ENCODE results near the gene FBXL16. TPM values are rescaled to one million over a fixed set of nuclear protein-coding genes. Genes with fewer than 3 reads are reported as not detected.

FBXL16 gene
- polyA plus RNA-seq, 1 donor from 2014 or later = 3.4 TPM

GRCh38 chr16:741986-742629, 36.5 kb upstream of the FBXL16 start:
- no peak overlapping the region for H2AFZ ChIP-seq (ENCODE audit: low read depth, low read length)
- no peaks in the 10 kb centered on the region for H3K9me2 ChIP-seq (ENCODE audit: insufficient read depth, low read length)
- peaks cover 5% of the 10 kb centered on the region for H3K79me2 ChIP-seq (replicated peaks; ENCODE audit: insufficient read depth, low read length)
- H3K27me3 ChIP-seq (ENCODE audit: insufficient read depth, low read depth, low read length) = no peaks in the 10 kb centered on the region
- no peak overlapping the region for H3K4me3 ChIP-seq (ENCODE audit: low read length)
- no peak for TF ChIP-seq POLR2AphosphoS5 (IDR thresholded peaks at IDR 0.05)
- TF ChIP-seq REST (IDR thresholded peaks at IDR 0.05; ENCODE audit: borderline replicate concordance) = no peak
- H3K9me3 ChIP-seq (ENCODE audit: low read length) = no peaks in the 10 kb centered on the region
- no peak overlapping the region for H3K27ac ChIP-seq (ENCODE audit: low read length)
- no peaks in the 10 kb centered on the region for H4K20me1 ChIP-seq (ENCODE audit: insufficient read depth)
- H3F3A ChIP-seq (ENCODE audit: insufficient read depth, low read length, poor library complexity, severe bottlenecking) = no peaks in the 10 kb centered on the region
- no peak overlapping the region for H3K4me2 ChIP-seq (ENCODE audit: low read length)
- H3K9ac ChIP-seq (ENCODE audit: low read length) = no peak overlapping the region
- no peaks in the 10 kb centered on the region for H3K36me3 ChIP-seq (ENCODE audit: insufficient read depth, low read length)

- H3F3A ChIP-seq (ENCODE audit: insufficient read depth, low read length, poor library complexity, severe bottlenecking) = no peaks in the 10 kb centered on the region
- peaks cover 5% of the 10 kb centered on the region for H3K79me2 ChIP-seq (replicated peaks; ENCODE audit: insufficient read depth, low read length)
- peak within 1 kb of the TSS; percentile 63 for H3K27ac ChIP-seq (ENCODE audit: low read length)
- H3K36me3 ChIP-seq (ENCODE audit: insufficient read depth, low read length) = no peaks in the 10 kb centered on the region
- peak within 1 kb of the TSS; percentile 79 for H2AFZ ChIP-seq (ENCODE audit: low read depth, low read length)
- no peaks in the 10 kb centered on the region for H3K9me3 ChIP-seq (ENCODE audit: low read length)
- no peaks in the 10 kb centered on the region for H4K20me1 ChIP-seq (ENCODE audit: insufficient read depth)
- peak within 1 kb of the TSS; percentile 90 for H3K9ac ChIP-seq (ENCODE audit: low read length)
- no peaks in the 10 kb centered on the region for H3K9me2 ChIP-seq (ENCODE audit: insufficient read depth, low read length)
- H3K4me3 ChIP-seq (ENCODE audit: low read length) = peak within 1 kb of the TSS; percentile 96
- H3K4me2 ChIP-seq (ENCODE audit: low read length) = peak within 1 kb of the TSS; percentile 86
- peak; percentile 92 for TF ChIP-seq SMC3 (conservative IDR thresholded peaks at IDR 0.05; ENCODE audit: poor library complexity)
- peak; percentile 98 for TF ChIP-seq POLR2AphosphoS5 (IDR thresholded peaks at IDR 0.05)
- TF ChIP-seq RAD21 (conservative IDR thresholded peaks at IDR 0.05) = peak; percentile 73
- peak; percentile 85 for TF ChIP-seq REST (IDR thresholded peaks at IDR 0.05; ENCODE audit: borderline replicate concordance)
- TF ChIP-seq TAF1 (IDR thresholded peaks at IDR 0.05; ENCODE audit: low read depth) = peak; percentile 96
- peak; percentile 73 for TF ChIP-seq EP300 (conservative IDR thresholded peaks at IDR 0.05; ENCODE audit: poor library complexity, severe bottlenecking)
- TF ChIP-seq MXI1 (conservative IDR thresholded peaks at IDR 0.05; ENCODE audit: poor library complexity, severe bottlenecking) = peak; percentile 90
- TF ChIP-seq EZH2 (IDR thresholded peaks at IDR 0.05; ENCODE audit: borderline replicate concordance, insufficient read depth, low read length, poor library complexity, severe bottlenecking) = no peak
- peak; percentile 100 for TF ChIP-seq CTCF (IDR thresholded peaks at IDR 0.05; ENCODE audit: poor library complexity, severe bottlenecking)
- H3K27me3 ChIP-seq (ENCODE audit: insufficient read depth, low read depth, low read length) = no peaks in the 10 kb centered on the region
These were observed 35.3 kb upstream of the FBXL16 start, which contains the start of gene CIAO3 for GRCh38 chr16:740764-741505. TSS of gene CIAO3 (minus strand) at chr16:740997. CDS start at chr16:740985, 12 bp downstream.
